GM21723 (cell line): Measurements from ENCODE around the gene NUB1.
A peak's percentile ranks its signal among the peaks of the same experiment; 100 is the strongest.

Experiments
- ATAC-seq: cut with Tn5 transposase; IDR thresholded peaks from one replicate; pipeline ENCODE4 v1.9.1; 2021; ENCODE audit warnings: mild to moderate bottlenecking, moderate library complexity; ENCODE audit not compliant: unreplicated experiment

The NUB1 gene

GRCh38 chr7:151342102-151342646, 562 bp downstream of the NUB1 start:
- peak; percentile 63 for ATAC-seq

DNA sequence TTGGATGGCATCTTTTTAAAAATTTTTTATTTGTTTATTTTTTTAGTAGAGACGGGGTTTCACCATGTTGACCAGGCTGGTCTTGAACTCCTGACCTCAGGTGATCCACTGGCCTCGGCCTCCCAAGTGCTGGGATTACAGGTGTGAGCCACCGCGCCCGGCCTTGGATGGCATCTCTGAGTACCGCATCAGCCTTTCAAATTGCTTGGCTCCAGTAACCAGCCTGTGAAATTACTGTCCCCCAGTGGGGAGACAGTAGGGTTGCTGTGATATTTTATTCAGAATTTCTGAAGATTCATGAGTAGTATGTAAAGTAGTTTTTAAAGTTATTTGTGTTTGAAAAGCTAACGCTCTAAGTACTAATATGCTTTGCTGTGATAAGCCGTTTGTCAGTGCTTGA, 1.2 kb downstream of the NUB1 start:
- ATAC-seq, result no peak

- no peak for ATAC-seq
These were observed 1.9 kb downstream of the NUB1 start for GRCh38 chr7:151343516-151343915.

DNA sequence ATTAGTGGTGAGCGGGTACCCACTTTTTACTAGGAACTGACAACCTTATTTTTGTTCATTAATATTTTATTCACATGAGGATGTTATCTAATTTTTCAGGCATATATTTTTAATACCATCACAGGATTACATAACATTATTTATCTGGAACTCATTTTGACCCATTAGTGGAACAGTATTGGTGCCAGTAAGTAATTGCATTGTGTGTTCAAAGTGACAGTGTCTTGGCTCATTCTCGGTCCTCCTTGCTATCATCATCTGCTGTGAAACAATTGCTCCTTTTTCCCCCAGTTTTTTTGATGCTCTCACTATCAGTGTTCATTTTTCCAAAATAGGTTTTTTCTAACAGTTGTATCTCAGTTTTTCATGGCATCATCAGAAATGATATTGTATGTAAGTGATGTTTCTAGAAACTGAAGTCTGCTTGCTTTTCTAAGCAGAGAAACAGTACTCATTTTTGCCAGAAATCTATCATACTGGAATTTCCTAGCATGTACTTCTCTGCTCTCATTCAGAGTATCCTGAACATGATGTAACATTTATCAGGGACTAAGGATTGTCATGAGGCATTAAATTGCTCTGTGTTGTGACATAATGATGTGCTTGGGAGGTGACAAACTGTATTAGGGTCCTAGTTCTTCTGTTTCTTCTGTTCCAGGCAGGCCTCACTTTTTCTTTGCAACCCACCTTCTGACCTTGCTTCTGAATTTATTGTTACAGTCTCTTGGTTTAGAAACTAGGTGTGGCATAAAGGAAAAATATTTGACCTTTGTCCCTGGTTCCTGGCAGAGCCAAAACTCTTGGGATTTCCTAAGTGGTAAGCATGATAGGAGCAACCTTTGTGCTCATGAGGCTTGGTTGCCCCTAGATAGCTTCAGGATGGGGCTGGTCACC, 4.2 kb downstream of the NUB1 start:
- no peak for ATAC-seq

DNA sequence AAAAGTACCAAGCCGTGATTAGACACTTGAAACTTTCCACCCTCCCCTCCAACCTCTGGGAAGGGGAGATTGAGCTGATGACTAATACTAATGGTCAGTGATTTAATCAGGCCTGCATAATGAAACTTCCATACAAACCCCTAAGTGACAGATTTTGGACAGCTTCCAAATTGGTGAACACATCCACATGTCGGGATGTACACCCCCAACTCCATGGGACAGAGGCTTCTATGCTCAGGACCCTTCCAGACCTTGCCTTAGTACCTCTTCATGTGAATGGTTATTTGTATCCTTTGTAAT, 4.8 kb downstream of the NUB1 start:
- no peak for ATAC-seq

DNA sequence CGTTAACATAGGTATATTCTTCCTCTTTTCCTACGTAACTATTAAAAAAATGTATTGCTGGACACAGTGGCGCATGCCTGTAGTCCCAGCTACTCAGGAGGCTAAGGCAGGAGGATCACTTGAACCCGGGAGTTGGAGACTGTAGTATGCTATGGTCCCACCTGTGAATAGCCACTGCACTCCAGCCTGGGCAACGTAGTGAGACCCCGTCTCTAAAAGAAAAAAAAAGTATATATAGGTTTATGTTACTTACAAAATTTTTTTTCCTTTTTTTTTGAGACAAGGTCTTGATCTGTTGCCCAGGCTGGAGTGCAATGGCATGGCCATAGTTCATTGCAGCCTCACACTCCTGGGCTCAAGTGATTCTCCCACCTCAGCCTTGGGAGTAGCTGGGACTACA, 5.6 kb downstream of the NUB1 start:
- ATAC-seq, result no peak

DNA sequence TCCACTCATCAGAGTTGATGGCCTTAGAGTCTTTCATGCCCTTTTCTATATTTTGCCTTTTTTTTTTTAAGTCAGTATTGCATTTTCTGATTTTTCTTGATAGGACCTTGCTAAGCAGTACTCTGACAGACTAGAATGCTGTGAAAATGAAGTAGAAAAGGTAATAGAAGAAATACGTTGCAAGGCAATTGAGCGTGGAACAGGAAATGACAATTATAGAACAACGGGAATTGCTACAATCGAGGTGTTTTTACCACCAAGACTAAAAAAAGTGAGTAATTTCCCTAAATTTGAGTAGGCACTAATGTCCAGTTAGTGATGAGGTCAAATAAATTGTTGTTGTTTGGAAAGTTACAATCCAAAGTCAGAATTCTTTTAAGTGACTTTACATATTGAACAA, 7.4 kb downstream of the NUB1 start:
- ATAC-seq, result no peak

DNA sequence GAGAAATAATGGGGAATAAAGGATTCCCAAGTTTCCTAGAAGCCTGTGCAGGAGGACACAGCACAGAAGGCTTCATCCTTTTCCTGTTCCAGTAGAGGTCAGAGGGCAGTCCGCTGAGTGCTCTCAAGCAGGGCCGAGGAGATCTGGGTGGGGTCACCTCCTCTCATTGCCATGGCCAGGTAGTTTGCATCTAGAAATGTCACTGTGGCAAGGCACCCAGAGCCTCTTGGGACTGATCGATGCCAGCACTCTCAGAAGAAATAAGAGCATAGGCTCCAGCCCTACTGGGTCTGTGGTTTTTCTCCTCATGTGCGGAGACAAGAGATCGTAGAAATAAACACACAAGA, 7.9 kb downstream of the NUB1 start:
- peak; percentile 44 for ATAC-seq

GRCh38 chr7:151351027-151351426, 9.4 kb downstream of the NUB1 start:
- ATAC-seq, result no peak

DNA sequence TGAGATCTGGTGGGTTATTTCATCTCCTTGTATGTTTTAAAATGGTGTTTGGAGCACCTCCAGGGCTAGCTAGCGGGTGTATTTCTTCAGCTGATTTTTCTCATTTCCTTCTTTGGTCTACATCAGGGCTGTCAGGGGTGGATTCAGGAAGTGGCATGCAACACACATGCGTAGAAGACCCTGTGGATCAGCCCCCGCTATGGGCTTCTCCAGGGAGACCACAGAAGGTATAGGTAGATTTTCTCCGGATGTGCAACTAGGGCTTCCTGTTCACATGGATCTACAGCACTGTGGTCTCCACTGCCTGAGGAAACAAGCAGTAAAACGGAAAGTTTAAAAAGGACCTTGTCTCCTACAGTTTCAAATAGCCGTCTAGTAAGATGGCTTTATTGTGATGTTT, 10.4 kb downstream of the NUB1 start:
- peak; percentile 43 for ATAC-seq

DNA sequence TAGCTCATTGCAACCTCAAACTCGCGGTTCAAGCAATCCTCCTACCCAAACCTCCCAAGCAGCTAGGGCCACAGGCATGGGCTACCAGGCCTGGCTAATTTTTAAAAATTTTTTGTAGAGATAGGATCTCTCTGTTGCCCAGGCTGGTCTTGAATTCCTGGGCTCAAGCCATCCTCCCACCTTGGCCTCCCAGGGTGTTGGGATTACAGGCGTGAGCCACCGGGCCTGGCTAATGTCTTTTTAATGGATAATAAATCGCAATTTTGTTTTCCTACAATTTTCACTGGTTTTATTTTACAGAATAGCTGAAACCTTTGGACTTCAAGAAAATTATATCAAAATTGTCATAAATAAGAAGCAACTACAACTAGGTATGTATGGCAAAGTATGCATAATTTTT, 10.9 kb downstream of the NUB1 start:
- no peak for ATAC-seq

DNA sequence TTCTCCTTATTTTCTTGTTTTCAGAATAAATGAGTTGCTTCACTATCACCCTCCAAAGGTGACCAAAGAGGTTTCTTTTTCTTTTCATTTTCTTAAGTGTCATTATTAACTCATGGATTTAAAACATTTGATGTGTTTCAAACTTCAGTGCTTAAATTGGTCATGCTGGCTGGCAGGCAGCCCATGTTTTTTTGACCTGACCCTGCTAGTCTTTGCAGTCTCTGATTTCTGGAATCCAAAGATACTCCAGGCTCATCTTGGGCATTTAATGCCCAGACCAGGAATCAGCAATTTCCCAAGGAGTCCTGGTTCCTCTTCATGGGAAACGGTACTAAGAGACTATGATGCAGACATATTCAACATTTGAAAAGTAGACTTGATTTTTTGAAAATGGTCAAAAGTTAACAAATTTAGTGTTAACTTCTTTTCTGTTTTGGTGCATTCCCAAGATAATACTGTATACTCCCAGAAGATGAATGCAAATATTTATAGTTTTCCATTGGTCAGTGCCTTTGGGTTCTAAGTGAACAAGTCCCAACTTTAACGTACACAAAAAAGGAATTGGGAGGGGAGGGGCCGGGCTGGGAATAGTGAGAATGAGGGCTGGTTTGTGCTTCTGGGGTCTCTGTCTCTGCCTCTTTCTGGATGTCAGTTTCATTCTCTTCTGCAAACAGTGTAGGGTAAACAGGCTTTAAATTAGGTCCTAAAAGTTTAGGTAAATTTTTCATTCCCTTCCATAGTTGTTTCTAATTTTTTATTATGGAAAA, 19.8 kb downstream of the NUB1 start:
- ATAC-seq, result no peak

DNA sequence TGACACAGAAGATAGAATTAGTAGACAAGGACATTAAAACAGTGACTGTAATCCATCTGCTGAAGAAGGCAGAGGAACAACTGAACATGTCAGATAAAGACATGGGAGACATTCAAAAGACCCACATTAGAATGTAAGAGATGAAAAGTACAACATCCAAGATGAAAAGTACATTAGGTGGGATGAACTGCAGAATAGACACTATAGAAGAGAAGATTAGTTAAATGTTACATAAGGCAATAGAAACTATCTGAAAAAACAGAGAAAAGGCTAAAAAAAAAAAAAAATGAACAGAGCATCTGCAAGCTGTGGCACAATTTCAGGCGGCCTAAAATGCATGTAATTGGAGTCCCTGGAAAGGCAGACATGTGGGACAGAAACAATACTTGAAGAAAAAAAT, 21.6 kb downstream of the NUB1 start:
- no peak for ATAC-seq

- ATAC-seq, result no peak
These were observed 24.7 kb downstream of the NUB1 start for GRCh38 chr7:151366166-151366879.

DNA sequence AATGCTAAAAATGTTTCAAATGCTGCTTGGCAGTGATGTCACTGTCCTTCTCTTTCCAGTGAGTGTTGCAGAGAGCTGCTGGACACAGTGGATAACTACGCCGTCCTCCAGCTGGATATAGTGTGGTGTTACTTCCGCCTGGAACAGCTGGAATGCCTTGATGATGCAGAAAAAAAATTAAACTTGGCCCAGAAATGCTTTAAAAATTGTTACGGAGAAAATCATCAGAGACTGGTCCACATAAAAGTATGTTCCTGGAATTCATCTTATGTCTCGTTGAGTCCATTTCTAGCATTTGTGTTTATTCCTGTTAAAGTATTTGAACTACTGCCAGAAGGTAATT, 25.2 kb downstream of the NUB1 start:
- ATAC-seq, result no peak

GRCh38 chr7:151367284-151367683, 25.7 kb downstream of the NUB1 start:
- ATAC-seq, result no peak

DNA sequence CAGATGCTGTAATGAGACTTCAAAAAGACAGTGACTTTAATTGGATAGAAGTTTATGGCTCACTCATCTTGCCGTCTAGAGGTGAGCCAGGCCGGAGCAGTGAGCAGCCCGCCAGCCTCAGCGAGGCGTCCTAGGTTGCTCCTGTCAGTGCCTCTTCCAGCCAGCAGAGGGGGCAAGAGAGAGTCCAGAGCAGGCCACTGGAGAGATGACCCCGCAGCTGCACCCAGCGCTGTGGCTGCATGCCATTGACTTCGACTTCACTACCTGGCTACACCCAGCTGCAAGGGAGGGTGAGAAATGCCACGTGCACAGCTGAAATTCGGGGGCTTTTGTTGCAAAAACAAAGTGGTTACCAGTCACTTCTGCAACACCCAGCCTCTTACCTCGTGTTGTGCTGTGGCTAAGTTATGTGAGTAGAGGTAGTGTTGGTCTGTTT, 26.5 kb downstream of the NUB1 start:
- peak; percentile 94 for ATAC-seq

GRCh38 chr7:151371266-151371665, 29.7 kb downstream of the NUB1 start:
- ATAC-seq, result no peak

- ATAC-seq, result no peak
These were observed 31.1 kb downstream of the NUB1 start for GRCh38 chr7:151372612-151373265.

- no peak for ATAC-seq
These were observed 32.0 kb downstream of the NUB1 start for GRCh38 chr7:151373599-151373998.

GRCh38 chr7:151374139-151374538, 32.5 kb downstream of the NUB1 start:
- no peak for ATAC-seq
